ENCODE results near the gene SUSD6. TPM values are rescaled to one million over a fixed set of nuclear protein-coding genes. Genes with fewer than 3 reads are reported as not detected.

The SUSD6 gene
- total RNA-seq, 1 experiment from 2014 or later = 3.7 TPM

DNA sequence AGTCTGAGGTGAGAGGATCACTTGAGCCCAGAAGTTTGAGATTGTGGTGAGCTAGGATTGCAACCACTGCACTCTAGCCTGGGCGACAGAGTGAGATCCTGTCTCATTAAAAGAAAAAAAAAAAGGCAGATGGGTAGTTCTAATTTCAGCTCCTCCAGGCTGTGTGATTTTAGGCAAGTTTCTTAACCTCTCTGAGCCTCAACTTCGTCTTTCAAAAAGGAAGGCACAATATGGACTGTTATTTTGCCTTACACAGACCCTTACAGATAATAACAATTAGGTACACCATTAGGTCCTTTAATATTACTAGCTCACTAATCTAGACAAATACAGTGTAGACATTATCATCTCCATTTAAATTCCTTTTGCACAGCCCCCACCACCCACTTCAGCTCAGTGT, 31.9 kb upstream of the SUSD6 start:
- H3T11ph ChIP-seq (ENCODE audit: low read length) = no peak overlapping the region
- no peak overlapping the region for H3K18ac ChIP-seq (ENCODE audit: insufficient read length, low read depth, low read length)
- peaks cover 4% of the 10 kb centered on the region for H3K27me3 Mint-ChIP-seq (ENCODE audit: low read depth)
- H3K14ac ChIP-seq (ENCODE audit: insufficient read depth, low read length) = no peak overlapping the region
- no peak overlapping the region for H3K27ac ChIP-seq (ENCODE audit: insufficient read length, low read depth, low read length)
- TF ChIP-seq, protein P1, sequence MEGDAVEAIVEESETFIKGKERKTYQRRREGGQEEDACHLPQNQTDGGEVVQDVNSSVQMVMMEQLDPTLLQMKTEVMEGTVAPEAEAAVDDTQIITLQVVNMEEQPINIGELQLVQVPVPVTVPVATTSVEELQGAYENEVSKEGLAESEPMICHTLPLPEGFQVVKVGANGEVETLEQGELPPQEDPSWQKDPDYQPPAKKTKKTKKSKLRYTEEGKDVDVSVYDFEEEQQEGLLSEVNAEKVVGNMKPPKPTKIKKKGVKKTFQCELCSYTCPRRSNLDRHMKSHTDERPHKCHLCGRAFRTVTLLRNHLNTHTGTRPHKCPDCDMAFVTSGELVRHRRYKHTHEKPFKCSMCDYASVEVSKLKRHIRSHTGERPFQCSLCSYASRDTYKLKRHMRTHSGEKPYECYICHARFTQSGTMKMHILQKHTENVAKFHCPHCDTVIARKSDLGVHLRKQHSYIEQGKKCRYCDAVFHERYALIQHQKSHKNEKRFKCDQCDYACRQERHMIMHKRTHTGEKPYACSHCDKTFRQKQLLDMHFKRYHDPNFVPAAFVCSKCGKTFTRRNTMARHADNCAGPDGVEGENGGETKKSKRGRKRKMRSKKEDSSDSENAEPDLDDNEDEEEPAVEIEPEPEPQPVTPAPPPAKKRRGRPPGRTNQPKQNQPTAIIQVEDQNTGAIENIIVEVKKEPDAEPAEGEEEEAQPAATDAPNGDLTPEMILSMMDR (conservative IDR thresholded peaks at IDR 0.05) = no peak
- DNase-seq = no peak
- H3K4ac ChIP-seq (ENCODE audit: low read depth, low read length) = no peak overlapping the region
- no peak overlapping the region for H4K8ac ChIP-seq (replicated peaks; ENCODE audit: insufficient read length, low read depth, low read length)
- no peaks in the 10 kb centered on the region for H3K4me1 ChIP-seq (ENCODE audit: insufficient read depth, low read length)
- H2BK5ac ChIP-seq (ENCODE audit: insufficient read length, low read length) = no peak overlapping the region
- H4K5ac ChIP-seq (ENCODE audit: insufficient read length, low read depth, low read length) = no peak overlapping the region
- no peak overlapping the region for H2BK20ac ChIP-seq (ENCODE audit: low read depth, low read length, poor library complexity, severe bottlenecking)
- no peaks in the 10 kb centered on the region for H4K20me1 ChIP-seq (ENCODE audit: control insufficient read depth, insufficient read depth, insufficient read length)
- H3K9me3 ChIP-seq (ENCODE audit: control insufficient read depth, low read depth, low read length) = no peaks in the 10 kb centered on the region
- no peak overlapping the region for H3K4me3 Mint-ChIP-seq
- H3K9me3 Mint-ChIP-seq = no peaks in the 10 kb centered on the region; a peak in 2 of 5 replicates
- H3K23ac ChIP-seq (ENCODE audit: insufficient read length, low read depth, low read length) = no peak overlapping the region
- H3K4me2 ChIP-seq (ENCODE audit: insufficient read depth, insufficient read length, low read length) = no peak overlapping the region
- H4K91ac ChIP-seq (ENCODE audit: insufficient read length, low read depth, low read length) = no peak overlapping the region
- no peak overlapping the region for H3K56ac ChIP-seq (ENCODE audit: insufficient read length, low read depth, low read length)
- no peaks in the 10 kb centered on the region; a peak in 1 of 7 replicates for H3K36me3 Mint-ChIP-seq (ENCODE audit: insufficient read depth in 1 of 3, low read depth in 3 of 3)
- no peak overlapping the region for H2AK5ac ChIP-seq (ENCODE audit: insufficient read length, low read length)
- WGBS (ENCODE audit: extremely low coverage, insufficient read length, low lambda C conversion rate) = no CpG with 5 or more reads among the region's 2 CpGs
- no peak overlapping the region for H2BK15ac ChIP-seq (ENCODE audit: low read depth, low read length)
- no peaks in the 10 kb centered on the region for H3K79me1 ChIP-seq (ENCODE audit: insufficient read depth, low read depth, low read length, poor library complexity, severe bottlenecking)
- H3K27ac Mint-ChIP-seq = no peak overlapping the region; a peak in 1 of 7 replicates
- no peaks in the 10 kb centered on the region for H3K79me2 ChIP-seq (ENCODE audit: insufficient read depth, low read length)
- no peak overlapping the region for H2AFZ ChIP-seq (ENCODE audit: low read length)
- H3K27me3 ChIP-seq (ENCODE audit: insufficient read depth, low read length) = no peaks in the 10 kb centered on the region
- H3K23me2 ChIP-seq (ENCODE audit: insufficient read length, low read depth, low read length, poor library complexity, severe bottlenecking) = peaks cover 2% of the 10 kb centered on the region
- H2BK120ac ChIP-seq (ENCODE audit: low read depth, low read length, poor library complexity, severe bottlenecking) = no peak overlapping the region
- H3K4me1 Mint-ChIP-seq = peaks cover 10 to 17% of the 10 kb centered on the region in 2 experiments
- no peak overlapping the region for H3K9ac ChIP-seq (ENCODE audit: extremely low read depth, insufficient read length, low read length)
- H2BK12ac ChIP-seq (ENCODE audit: insufficient read length, low read depth, low read length) = no peak overlapping the region
